ENCODE measurements around the gene PRKAR2A.

DNA sequence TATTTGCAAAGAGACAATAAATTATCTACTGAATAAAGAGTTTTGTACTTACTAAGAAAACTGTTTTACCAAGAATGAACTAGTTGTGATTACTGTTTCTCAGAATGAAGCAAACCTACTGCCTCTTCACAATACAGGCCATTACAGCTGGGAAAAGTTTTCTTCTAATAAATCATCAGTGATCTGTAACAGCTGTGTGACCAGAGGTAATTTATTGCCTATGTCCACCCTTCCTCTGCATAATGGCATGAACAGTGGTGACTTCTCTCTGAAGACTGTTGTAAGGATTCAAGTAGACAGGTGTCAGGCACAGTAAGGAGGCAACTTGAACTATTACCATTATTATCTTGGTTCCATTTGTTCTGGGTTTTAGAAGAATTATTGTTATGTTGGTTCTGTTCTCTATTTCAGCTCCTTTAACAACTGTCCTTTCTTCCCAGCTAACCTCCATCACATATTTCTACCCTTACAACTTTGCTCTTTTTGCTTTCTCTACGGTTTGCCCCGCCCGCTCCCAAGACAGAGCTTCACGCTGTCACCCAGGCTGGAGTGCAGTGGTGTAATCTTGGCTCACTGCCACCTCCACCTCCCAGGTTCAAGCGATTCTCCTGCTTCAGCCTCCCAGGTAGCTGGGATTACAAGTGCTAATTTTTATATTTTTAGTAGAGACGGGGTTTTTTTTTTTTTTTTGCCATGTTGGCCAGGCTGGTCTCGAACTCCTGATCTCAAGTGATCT, 51.5 kb downstream of the PRKAR2A start:
- TF ChIP-seq POLR2A (IDR thresholded peaks at IDR 0.05) (no peak), POLR2AphosphoS5 (IDR thresholded peaks at IDR 0.05; ENCODE audit: insufficient read depth in 1 of 2, low read depth in 1 of 2) (no peak)
- TF ChIP-seq, protein P1, sequence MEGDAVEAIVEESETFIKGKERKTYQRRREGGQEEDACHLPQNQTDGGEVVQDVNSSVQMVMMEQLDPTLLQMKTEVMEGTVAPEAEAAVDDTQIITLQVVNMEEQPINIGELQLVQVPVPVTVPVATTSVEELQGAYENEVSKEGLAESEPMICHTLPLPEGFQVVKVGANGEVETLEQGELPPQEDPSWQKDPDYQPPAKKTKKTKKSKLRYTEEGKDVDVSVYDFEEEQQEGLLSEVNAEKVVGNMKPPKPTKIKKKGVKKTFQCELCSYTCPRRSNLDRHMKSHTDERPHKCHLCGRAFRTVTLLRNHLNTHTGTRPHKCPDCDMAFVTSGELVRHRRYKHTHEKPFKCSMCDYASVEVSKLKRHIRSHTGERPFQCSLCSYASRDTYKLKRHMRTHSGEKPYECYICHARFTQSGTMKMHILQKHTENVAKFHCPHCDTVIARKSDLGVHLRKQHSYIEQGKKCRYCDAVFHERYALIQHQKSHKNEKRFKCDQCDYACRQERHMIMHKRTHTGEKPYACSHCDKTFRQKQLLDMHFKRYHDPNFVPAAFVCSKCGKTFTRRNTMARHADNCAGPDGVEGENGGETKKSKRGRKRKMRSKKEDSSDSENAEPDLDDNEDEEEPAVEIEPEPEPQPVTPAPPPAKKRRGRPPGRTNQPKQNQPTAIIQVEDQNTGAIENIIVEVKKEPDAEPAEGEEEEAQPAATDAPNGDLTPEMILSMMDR (IDR thresholded peaks at IDR 0.05): no peak

All from vagina (tissue), 2 donors.